ENCODE results near the gene ACTBL2. TPM values are rescaled to one million over a fixed set of nuclear protein-coding genes. Genes with fewer than 3 reads are reported as not detected.

The ACTBL2 gene
- total and polyA plus RNA-seq, 5 donors from 2014 or later: not detected

DNA sequence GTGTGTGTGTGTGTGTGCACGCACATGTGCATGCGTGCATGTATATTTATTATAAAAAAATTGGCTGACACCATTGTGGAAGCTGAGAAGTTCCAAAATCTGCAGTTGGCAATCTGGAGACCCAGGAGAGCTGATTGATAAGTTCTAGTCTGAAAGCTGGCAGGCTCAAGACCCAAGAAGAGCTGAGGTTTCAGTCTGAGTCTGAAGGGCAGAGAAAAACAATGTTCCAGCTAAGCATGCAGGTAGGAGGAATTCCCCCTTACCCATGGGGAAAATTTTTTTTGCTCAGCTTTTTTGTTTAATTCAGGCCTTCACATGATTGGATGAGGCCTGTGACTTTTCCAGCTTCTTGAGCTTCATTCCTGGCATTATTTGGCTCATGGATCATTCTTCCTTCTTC lies 31.2 kb upstream of the ACTBL2 start:
- H3K36me3 Mint-ChIP-seq: no peaks in the 10 kb centered on the region
- Histone ChIP-seq H3K36me3 (ENCODE audit: control insufficient read depth, insufficient read depth, low read length) (no peaks in the 10 kb centered on the region), H3K4me1 (ENCODE audit: control insufficient read depth, insufficient read depth, low read length, poor library complexity, severe bottlenecking) (no peaks in the 10 kb centered on the region), H3K27ac (ENCODE audit: insufficient read depth, low read length, poor library complexity, severe bottlenecking) (no peak overlapping the region), H3K27me3 (ENCODE audit: control insufficient read depth, insufficient read depth, low read length) (peaks cover 6% of the 10 kb centered on the region), H3K4me3 (ENCODE audit: low read depth, low read length) (no peak overlapping the region), H3K9me3 (ENCODE audit: control insufficient read depth in 2 of 2, low read length in 2 of 2) (no peaks in the 10 kb centered on the region)
- H3K27ac Mint-ChIP-seq: no peak overlapping the region
- peaks cover 0 to 5% (median 0%) of the 10 kb centered on the region in 7 donors for H3K9me3 Mint-ChIP-seq
- H3K4me1 Mint-ChIP-seq: no peaks in the 10 kb centered on the region
- DNase-seq (no peak), ATAC-seq (ENCODE audit: low read depth in 2 of 2) (no peak)
- peaks cover 28% of the 10 kb centered on the region for H3K27me3 Mint-ChIP-seq
- H3K4me3 Mint-ChIP-seq: no peak overlapping the region

- peak overlapping the region in 1 of 3 donors; percentile 32 for H3K27ac Mint-ChIP-seq
- ATAC-seq (ENCODE audit: low read depth in 2 of 2): no peak
Measured at GRCh38 chr5:57511321-57511720, 28.7 kb upstream of the ACTBL2 start.

GRCh38 chr5:57509501-57510260 lies 27.1 kb upstream of the ACTBL2 start:
- DNase-seq: no peak
- no peak for ATAC-seq (ENCODE audit: low read depth in 2 of 2)
- Histone ChIP-seq H3K27ac (ENCODE audit: insufficient read depth, low read length, poor library complexity, severe bottlenecking) (no peak overlapping the region), H3K4me3 (ENCODE audit: low read depth, low read length) (no peak overlapping the region), H3K9me3 (ENCODE audit: control insufficient read depth in 2 of 2, low read length in 2 of 2) (no peaks in the 10 kb centered on the region), H3K27me3 (ENCODE audit: control insufficient read depth, insufficient read depth, low read length) (peaks cover 9% of the 10 kb centered on the region), H3K4me1 (ENCODE audit: control insufficient read depth, insufficient read depth, low read length, poor library complexity, severe bottlenecking) (no peaks in the 10 kb centered on the region), H3K36me3 (ENCODE audit: control insufficient read depth, insufficient read depth, low read length) (no peaks in the 10 kb centered on the region)
- Mint-ChIP-seq H3K4me3 (no peak overlapping the region), H3K36me3 (no peaks in the 10 kb centered on the region), H3K4me1 (no peaks in the 10 kb centered on the region), H3K9me3 (peaks cover 0 to 6% (median 0%) of the 10 kb centered on the region in 7 donors), H3K27ac (no peak overlapping the region), H3K27me3 (peaks cover 28% of the 10 kb centered on the region)

More at GRCh38 chr5:57511321-57511720, 28.7 kb upstream of the ACTBL2 start:
- no peak overlapping the region for H3K27ac ChIP-seq (ENCODE audit: insufficient read depth, low read length, poor library complexity, severe bottlenecking)
- peaks cover 28% of the 10 kb centered on the region for H3K27me3 Mint-ChIP-seq
- no peak overlapping the region for H3K4me3 ChIP-seq (ENCODE audit: low read depth, low read length)
- no peaks in the 10 kb centered on the region for H3K36me3 Mint-ChIP-seq
- no peaks in the 10 kb centered on the region for H3K36me3 ChIP-seq (ENCODE audit: control insufficient read depth, insufficient read depth, low read length)
- H3K9me3 Mint-ChIP-seq: peaks cover 0 to 8% (median 0%) of the 10 kb centered on the region in 7 donors
- no peak overlapping the region for H3K4me3 Mint-ChIP-seq
- peaks cover 9% of the 10 kb centered on the region for H3K27me3 ChIP-seq (ENCODE audit: control insufficient read depth, insufficient read depth, low read length)
- no peak for DNase-seq
- no peaks in the 10 kb centered on the region for H3K9me3 ChIP-seq (ENCODE audit: control insufficient read depth in 2 of 2, low read length in 2 of 2)
- H3K4me1 Mint-ChIP-seq: no peaks in the 10 kb centered on the region
- no peaks in the 10 kb centered on the region for H3K4me1 ChIP-seq (ENCODE audit: control insufficient read depth, insufficient read depth, low read length, poor library complexity, severe bottlenecking)

DNA sequence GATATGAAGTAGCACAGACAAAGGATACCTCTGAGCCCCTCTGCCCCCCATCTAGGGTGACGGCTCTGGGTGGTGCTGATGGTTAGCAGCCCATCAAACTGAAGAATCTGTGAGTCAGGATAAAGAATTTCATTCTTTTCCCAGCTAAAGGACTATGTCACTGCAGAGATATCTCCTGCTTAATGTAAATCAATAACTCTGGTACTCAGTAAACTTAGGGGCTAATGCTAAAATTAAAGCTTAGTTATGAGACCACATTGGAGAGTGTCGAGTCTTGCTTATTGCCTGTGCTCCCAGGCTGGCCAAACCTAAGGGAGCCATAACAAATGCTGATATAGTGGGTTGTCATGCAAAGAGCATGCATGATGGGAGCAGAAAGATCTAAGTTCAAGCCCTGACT lies 25.6 kb upstream of the ACTBL2 start:
- H3K4me1 ChIP-seq (ENCODE audit: control insufficient read depth, insufficient read depth, low read length, poor library complexity, severe bottlenecking): no peaks in the 10 kb centered on the region
- H3K27ac Mint-ChIP-seq: no peak overlapping the region
- H3K27me3 ChIP-seq (ENCODE audit: control insufficient read depth, insufficient read depth, low read length): peaks cover 10% of the 10 kb centered on the region
- H3K27me3 Mint-ChIP-seq: peaks cover 28% of the 10 kb centered on the region
- peaks cover 0 to 6% (median 0%) of the 10 kb centered on the region in 7 donors for H3K9me3 Mint-ChIP-seq
- ATAC-seq (ENCODE audit: low read depth in 2 of 2) (no peak), DNase-seq (no peak)
- H3K36me3 Mint-ChIP-seq: no peaks in the 10 kb centered on the region
- no peaks in the 10 kb centered on the region for H3K4me1 Mint-ChIP-seq
- H3K4me3 ChIP-seq (ENCODE audit: low read depth, low read length): no peak overlapping the region
- no peak overlapping the region for H3K27ac ChIP-seq (ENCODE audit: insufficient read depth, low read length, poor library complexity, severe bottlenecking)
- no peaks in the 10 kb centered on the region for H3K9me3 ChIP-seq (ENCODE audit: control insufficient read depth in 2 of 2, low read length in 2 of 2)
- no peak overlapping the region for H3K4me3 Mint-ChIP-seq
- no peaks in the 10 kb centered on the region for H3K36me3 ChIP-seq (ENCODE audit: control insufficient read depth, insufficient read depth, low read length)

GRCh38 chr5:57505272-57506200 lies 22.9 kb upstream of the ACTBL2 start:
- H3K9me3 ChIP-seq (ENCODE audit: control insufficient read depth in 2 of 2, low read length in 2 of 2): no peaks in the 10 kb centered on the region
- Mint-ChIP-seq H3K9me3 (peaks cover 0 to 3% (median 0%) of the 10 kb centered on the region in 7 donors), H3K27ac (no peak overlapping the region), H3K4me3 (no peak overlapping the region), H3K27me3 (peaks cover 8% of the 10 kb centered on the region), H3K36me3 (no peaks in the 10 kb centered on the region), H3K4me1 (no peaks in the 10 kb centered on the region)
- H3K36me3 ChIP-seq (ENCODE audit: control insufficient read depth, insufficient read depth, low read length): no peaks in the 10 kb centered on the region
- H3K4me1 ChIP-seq (ENCODE audit: control insufficient read depth, insufficient read depth, low read length, poor library complexity, severe bottlenecking): no peaks in the 10 kb centered on the region
- DNase-seq (no peak), ATAC-seq (ENCODE audit: low read depth in 2 of 2) (no peak)
- H3K27me3 ChIP-seq (ENCODE audit: control insufficient read depth, insufficient read depth, low read length): peaks cover 11% of the 10 kb centered on the region
- no peak overlapping the region for H3K27ac ChIP-seq (ENCODE audit: insufficient read depth, low read length, poor library complexity, severe bottlenecking)
- H3K4me3 ChIP-seq (ENCODE audit: low read depth, low read length): no peak overlapping the region

GRCh38 chr5:57504357-57504756 lies 21.7 kb upstream of the ACTBL2 start:
- Mint-ChIP-seq H3K27me3 (peaks cover 7% of the 10 kb centered on the region), H3K27ac (peak overlapping the region in 1 of 3 donors; percentile 32), H3K9me3 (peaks cover 0 to 3% (median 0%) of the 10 kb centered on the region in 7 donors), H3K4me3 (no peak overlapping the region), H3K36me3 (no peaks in the 10 kb centered on the region), H3K4me1 (peaks cover 0 to 8% (median under 1%) of the 10 kb centered on the region in 4 donors)
- peaks cover 4% of the 10 kb centered on the region for H3K4me1 ChIP-seq (ENCODE audit: control insufficient read depth, insufficient read depth, low read length, poor library complexity, severe bottlenecking)
- no peak for ATAC-seq (ENCODE audit: low read depth in 2 of 2)
- H3K36me3 ChIP-seq (ENCODE audit: control insufficient read depth, insufficient read depth, low read length): no peaks in the 10 kb centered on the region
- H3K4me3 ChIP-seq (ENCODE audit: low read depth, low read length): no peak overlapping the region
- no peaks in the 10 kb centered on the region for H3K9me3 ChIP-seq (ENCODE audit: control insufficient read depth in 2 of 2, low read length in 2 of 2)
- DNase-seq: no peak
- peaks cover 9% of the 10 kb centered on the region for H3K27me3 ChIP-seq (ENCODE audit: control insufficient read depth, insufficient read depth, low read length)
- no peak overlapping the region for H3K27ac ChIP-seq (ENCODE audit: insufficient read depth, low read length, poor library complexity, severe bottlenecking)

DNA sequence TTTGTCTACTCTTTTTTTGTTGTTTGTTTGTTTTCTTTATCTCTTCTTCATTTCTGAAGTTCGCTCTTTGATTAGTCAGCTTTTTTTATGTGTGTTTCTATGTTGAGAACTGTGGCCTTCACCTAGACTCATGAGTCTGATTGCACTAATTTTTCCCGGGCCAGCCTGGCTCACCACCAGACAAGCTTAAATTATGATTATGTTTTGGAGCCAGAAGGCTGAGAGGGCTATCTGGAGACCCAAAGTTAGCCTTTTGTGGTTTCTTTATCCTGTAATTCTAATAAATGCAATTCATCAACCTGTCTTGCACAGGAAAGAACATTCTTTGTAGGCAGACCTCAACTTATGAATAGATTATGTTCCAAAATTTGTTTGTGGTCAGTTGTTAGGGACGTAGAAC lies 20.8 kb upstream of the ACTBL2 start:
- H3K36me3 ChIP-seq (ENCODE audit: control insufficient read depth, insufficient read depth, low read length): no peaks in the 10 kb centered on the region
- H3K27ac ChIP-seq (ENCODE audit: insufficient read depth, low read length, poor library complexity, severe bottlenecking): no peak overlapping the region
- no peaks in the 10 kb centered on the region for H3K36me3 Mint-ChIP-seq
- H3K9me3 Mint-ChIP-seq: peaks cover 0 to 3% (median 0%) of the 10 kb centered on the region in 7 donors
- no peak overlapping the region for H3K4me3 ChIP-seq (ENCODE audit: low read depth, low read length)
- H3K27me3 ChIP-seq (ENCODE audit: control insufficient read depth, insufficient read depth, low read length): peaks cover 9% of the 10 kb centered on the region
- no peak overlapping the region for H3K27ac Mint-ChIP-seq
- ATAC-seq (ENCODE audit: low read depth in 2 of 2): no peak
- peaks cover 7% of the 10 kb centered on the region for H3K27me3 Mint-ChIP-seq
- DNase-seq: no peak
- H3K4me3 Mint-ChIP-seq: no peak overlapping the region
- peaks cover 8% of the 10 kb centered on the region for H3K4me1 ChIP-seq (ENCODE audit: control insufficient read depth, insufficient read depth, low read length, poor library complexity, severe bottlenecking)
- H3K4me1 Mint-ChIP-seq: peaks cover 0 to 17% (median 5%) of the 10 kb centered on the region in 4 donors
- H3K9me3 ChIP-seq (ENCODE audit: control insufficient read depth in 2 of 2, low read length in 2 of 2): no peaks in the 10 kb centered on the region

Measured in CD4-positive, CD25-positive, alpha-beta regulatory T cell (primary cell).